ENCODE measurements around the gene CLTCL1.
"Not testable (repeated sequence)": the region's sequence is repeated elsewhere in the genome, so short reads cannot be mapped to it uniquely, and the experiment has no call there.

CLTCL1 gene

DNA sequence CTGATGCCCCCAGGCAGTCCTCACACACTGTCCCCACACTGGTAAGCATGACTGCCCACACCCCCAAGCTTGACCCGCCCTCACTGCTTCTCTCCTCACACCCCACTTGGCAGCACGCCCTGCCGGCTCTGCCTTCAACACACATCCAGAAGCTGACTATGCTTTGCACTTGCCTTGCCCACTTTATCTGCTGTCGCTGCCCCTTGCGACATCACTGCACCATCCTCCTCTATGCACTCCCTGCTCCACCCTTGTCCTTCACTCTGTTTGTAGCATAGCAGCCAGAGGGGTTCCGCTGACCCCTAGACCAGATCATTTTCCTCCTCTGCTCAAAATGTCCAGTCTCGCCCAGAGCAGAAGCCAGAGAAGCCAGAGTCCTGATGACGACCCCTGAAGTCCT is 87.7 kb downstream of the CLTCL1 start:
- no peak for DNase-seq (ENCODE audit: low read depth in 2 of 2)
- TF ChIP-seq, protein P1, sequence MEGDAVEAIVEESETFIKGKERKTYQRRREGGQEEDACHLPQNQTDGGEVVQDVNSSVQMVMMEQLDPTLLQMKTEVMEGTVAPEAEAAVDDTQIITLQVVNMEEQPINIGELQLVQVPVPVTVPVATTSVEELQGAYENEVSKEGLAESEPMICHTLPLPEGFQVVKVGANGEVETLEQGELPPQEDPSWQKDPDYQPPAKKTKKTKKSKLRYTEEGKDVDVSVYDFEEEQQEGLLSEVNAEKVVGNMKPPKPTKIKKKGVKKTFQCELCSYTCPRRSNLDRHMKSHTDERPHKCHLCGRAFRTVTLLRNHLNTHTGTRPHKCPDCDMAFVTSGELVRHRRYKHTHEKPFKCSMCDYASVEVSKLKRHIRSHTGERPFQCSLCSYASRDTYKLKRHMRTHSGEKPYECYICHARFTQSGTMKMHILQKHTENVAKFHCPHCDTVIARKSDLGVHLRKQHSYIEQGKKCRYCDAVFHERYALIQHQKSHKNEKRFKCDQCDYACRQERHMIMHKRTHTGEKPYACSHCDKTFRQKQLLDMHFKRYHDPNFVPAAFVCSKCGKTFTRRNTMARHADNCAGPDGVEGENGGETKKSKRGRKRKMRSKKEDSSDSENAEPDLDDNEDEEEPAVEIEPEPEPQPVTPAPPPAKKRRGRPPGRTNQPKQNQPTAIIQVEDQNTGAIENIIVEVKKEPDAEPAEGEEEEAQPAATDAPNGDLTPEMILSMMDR (IDR thresholded peaks at IDR 0.05; ENCODE audit: low read depth, low read length) = no peak
- H3K4me3 ChIP-seq (replicated peaks in 1 of 2; ENCODE audit: low read depth in 2 of 2, low read length in 2 of 2) = no peak overlapping the region

- H3K4me3 ChIP-seq (replicated peaks in 1 of 2; ENCODE audit: low read depth in 2 of 2, low read length in 2 of 2); DNase-seq (ENCODE audit: low read depth in 2 of 2): not testable (repeated sequence)
Observed at GRCh38 chr22:19202799-19203186, 88.7 kb downstream of the CLTCL1 start.

GRCh38 chr22:19201869-19202798 is 89.4 kb downstream of the CLTCL1 start:
- TF ChIP-seq, protein P1 (IDR thresholded peaks at IDR 0.05; ENCODE audit: low read depth, low read length) = no peak
- DNase-seq (ENCODE audit: low read depth in 2 of 2) = no peak
- no peak overlapping the region for H3K4me3 ChIP-seq (replicated peaks in 1 of 2; ENCODE audit: low read depth in 2 of 2, low read length in 2 of 2)

DNA sequence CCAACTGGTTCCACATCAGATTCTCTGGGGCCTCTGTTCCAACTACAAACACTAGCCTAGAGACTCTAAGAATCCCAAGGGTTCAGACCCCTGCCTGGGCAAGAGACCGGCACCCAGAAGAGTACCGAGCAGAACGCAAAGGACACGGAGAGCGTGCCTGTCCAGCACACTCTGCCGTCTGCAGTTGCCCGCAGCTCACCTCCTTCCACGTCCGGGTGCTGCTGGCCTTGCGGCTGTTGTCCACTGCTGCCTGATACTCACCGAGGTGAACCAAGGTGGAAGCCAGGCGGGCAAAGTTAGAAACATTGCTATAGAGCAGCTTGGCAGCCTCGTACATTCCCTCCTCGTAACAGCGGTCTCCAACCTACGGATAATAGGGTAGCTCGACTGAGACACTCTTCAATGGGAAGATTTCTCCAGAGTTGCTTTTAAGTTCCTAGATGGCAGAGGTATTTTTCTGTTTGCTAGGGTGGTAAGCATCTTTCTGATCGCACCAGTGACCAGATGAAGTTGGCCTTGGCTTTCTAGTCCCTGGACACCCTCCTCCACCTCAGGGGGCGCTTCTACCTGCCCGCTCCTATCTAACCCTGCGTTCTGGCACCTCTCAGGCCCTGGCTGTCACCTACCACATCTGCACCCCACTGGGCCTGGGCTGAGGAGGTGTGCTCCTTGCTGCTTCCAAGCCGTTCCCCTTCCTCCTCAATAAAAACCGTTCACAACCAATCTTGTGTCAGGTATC is 90.2 kb downstream of the CLTCL1 start:
- no peak for DNase-seq (ENCODE audit: low read depth in 2 of 2)
- H3K4me3 ChIP-seq (replicated peaks in 1 of 2; ENCODE audit: low read depth in 2 of 2, low read length in 2 of 2) = no peak overlapping the region
- TF ChIP-seq, protein P1 (IDR thresholded peaks at IDR 0.05; ENCODE audit: low read depth, low read length) = no peak

DNA sequence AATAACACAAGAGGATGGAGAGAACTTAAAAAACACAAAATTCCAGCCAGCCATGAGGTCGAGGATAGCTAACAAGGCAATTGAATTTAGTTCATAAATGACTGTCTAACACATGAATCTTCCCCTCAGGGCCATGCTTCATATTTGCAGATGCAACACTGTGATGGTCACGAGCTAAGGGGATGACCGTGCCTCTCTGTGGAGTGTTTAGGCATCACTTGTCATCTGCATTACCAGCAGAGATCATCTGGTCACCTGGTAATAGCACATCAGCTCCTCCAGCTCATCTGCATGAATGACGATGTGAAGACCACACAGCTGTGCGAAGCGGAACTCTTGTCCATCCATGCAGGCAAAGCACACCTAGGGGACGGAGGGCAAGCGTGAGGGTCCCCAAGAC is 92.0 kb downstream of the CLTCL1 start:
- no peak for DNase-seq (ENCODE audit: low read depth in 2 of 2)
- H3K4me3 ChIP-seq (replicated peaks in 1 of 2; ENCODE audit: low read depth in 2 of 2, low read length in 2 of 2) = no peak overlapping the region
- TF ChIP-seq, protein P1 (IDR thresholded peaks at IDR 0.05; ENCODE audit: low read depth, low read length) = no peak

GRCh38 chr22:19197997-19198865 is 93.3 kb downstream of the CLTCL1 start:
- no peak overlapping the region for H3K4me3 ChIP-seq (replicated peaks in 1 of 2; ENCODE audit: low read depth in 2 of 2, low read length in 2 of 2)
- no peak for DNase-seq (ENCODE audit: low read depth in 2 of 2)
- TF ChIP-seq, protein P1 (IDR thresholded peaks at IDR 0.05; ENCODE audit: low read depth, low read length) = no peak

Data from cardiac fibroblast (primary cell).